H1 (cell line): ENCODE data around the gene DGKH. TPM values are rescaled to one million over a fixed set of nuclear protein-coding genes. Genes with fewer than 3 reads are reported as not detected.

Source experiments
- ATF2 ChIP-seq: IDR thresholded peaks from 2 replicates; pipeline ENCODE4 v1.6.1; 2012; ENCODE audit warnings: low read length, inconsistent platforms
- BACH1 ChIP-seq: IDR thresholded peaks from 2 replicates; pipeline ENCODE4 v1.6.1; 2012; ENCODE audit warnings: low read length, improper control_type of control experiment
- BCL11A ChIP-seq, 2 experiments: IDR thresholded peaks; one replicate each; pipeline ENCODE4 v1.6.1; 2011; ENCODE audit warnings: low read depth in 2 of 2, low read length in 2 of 2, mild to moderate bottlenecking in 2 of 2
- BRCA1 ChIP-seq: IDR thresholded peaks from 2 replicates; pipeline ENCODE4 v1.6.1; 2012; ENCODE audit warnings: low read depth, low read length, improper control_type of control experiment
- CHD1 ChIP-seq: IDR thresholded peaks from 2 replicates; pipeline ENCODE4 v1.6.1; 2012; ENCODE audit warnings: low read depth, low read length, improper control_type of control experiment
- CTCF ChIP-seq, 3 experiments: IDR thresholded peaks; 1 replicate in 2 of 3; 2 replicates in 1 of 3; pipeline versions ENCODE4 v1.5.1 to v1.6.1; 2011; ENCODE audit warnings: low read length in 3 of 3, mild to moderate bottlenecking in 3 of 3, inconsistent platforms in 2 of 3, low read depth in 1 of 3, moderate library complexity in 1 of 3; ENCODE audit not compliant: insufficient read depth in 1 of 3; ENCODE audit errors: control extremely low read depth in 1 of 3
- EP300 ChIP-seq, 2 experiments: IDR thresholded peaks; 1 replicate in 1 of 2; 2 replicates in 1 of 2; pipeline ENCODE4 v1.6.1; 2011 to 2012; ENCODE audit warnings: low read depth in 2 of 2, low read length in 2 of 2, mild to moderate bottlenecking in 2 of 2, borderline replicate concordance in 1 of 2, inconsistent platforms in 1 of 2, moderate library complexity in 1 of 2
- FOSL1 ChIP-seq: IDR thresholded peaks from 2 replicates; pipeline ENCODE4 v1.6.1; 2011; ENCODE audit warnings: mild to moderate bottlenecking, low read depth, low read length, moderate library complexity; ENCODE audit not compliant: insufficient read depth
- KDM4A ChIP-seq: IDR thresholded peaks from one replicate; pipeline ENCODE4 v1.7.1; 2012; ENCODE audit warnings: low read depth, mild to moderate bottlenecking, moderate library complexity, low read length, inconsistent platforms; ENCODE audit not compliant: severe bottlenecking
- NANOG ChIP-seq: IDR thresholded peaks from 2 replicates; pipeline ENCODE4 v1.6.1; 2011; ENCODE audit warnings: low read length, low read depth, mild to moderate bottlenecking, inconsistent platforms; ENCODE audit not compliant: insufficient read depth, poor library complexity, severe bottlenecking
- NRF1 ChIP-seq: IDR thresholded peaks from 2 replicates; pipeline ENCODE4 v1.6.1; 2011; ENCODE audit warnings: mild to moderate bottlenecking, low read depth, low read length, improper control_type of control experiment
- PHF8 ChIP-seq: fragments of 200-600 bp; sonication (generic); conservative IDR thresholded peaks from 2 replicates; pipeline ENCODE4 v1.7.1; 2012; ENCODE audit warnings: low read depth, mild to moderate bottlenecking, inconsistent platforms, low read length, moderate library complexity
- POLR2A ChIP-seq, 2 experiments: IDR thresholded peaks; 1 replicate in 1 of 2; 2 replicates in 1 of 2; pipeline ENCODE4 v1.6.1; 2011; ENCODE audit warnings: low read depth in 2 of 2, low read length in 2 of 2, mild to moderate bottlenecking in 2 of 2; ENCODE audit errors: control extremely low read depth in 1 of 2
- POLR2AphosphoS5 ChIP-seq: IDR thresholded peaks from 2 replicates; pipeline ENCODE4 v1.6.1; 2011; ENCODE audit warnings: low read depth, low read length
- SIN3A ChIP-seq, 2 experiments: IDR thresholded peaks in 1 of 2; conservative IDR thresholded peaks in 1 of 2; 2 replicates each; pipeline ENCODE4 v1.6.1; 2011 to 2012; ENCODE audit warnings: low read length in 2 of 2, improper control_type of control experiment in 1 of 2, low read depth in 1 of 2, mild to moderate bottlenecking in 1 of 2
- SIX5 ChIP-seq: IDR thresholded peaks from 2 replicates; pipeline ENCODE4 v1.6.1; 2011; ENCODE audit warnings: mild to moderate bottlenecking, low read depth, low read length
- SUZ12 ChIP-seq: fragments of 200-600 bp; sonication (generic); IDR thresholded peaks from 2 replicates; pipeline ENCODE4 v1.6.1; 2012; ENCODE audit warnings: mild to moderate bottlenecking, inconsistent platforms, low read length, moderate library complexity, mixed read lengths
- TEAD4 ChIP-seq: IDR thresholded peaks from 2 replicates; pipeline ENCODE4 v1.6.1; 2012; ENCODE audit warnings: low read depth, low read length, inconsistent platforms, mixed read lengths
- ZNF274 ChIP-seq: IDR thresholded peaks from 2 replicates; pipeline ENCODE4 v1.7.0; 2012; ENCODE audit warnings: low read length, borderline replicate concordance; ENCODE audit errors: extremely low read depth
- polyA plus RNA-seq, 7 experiments: library from polyadenylated mRNA; depleted of rRNA in 3 of 7; stranded (reverse) in 5 of 7; unstranded in 2 of 7; fragments of >200 nt in 5 of 7; fragments of 200-250 nt in 2 of 7; gene quantifications; 1 replicate in 5 of 7; 2 replicates in 1 of 7; 4 replicates in 1 of 7; pipeline versions ENCODE4 v1.2.1 to v1.2.3, GENCODE V29; 2011 to 2013; ENCODE audit warnings: missing spikeins in 2 of 7, mixed read lengths in 2 of 7
- total RNA-seq: library from RNA; stranded (reverse); fragmentation: NEBNext Ultra II Directional; extraction: Animal tissue kit (Norgen Biotek cat#: 25700); gene quantifications from 2 replicates; pipeline ENCODE4 v1.2.1, GENCODE V29; 2021

Gene DGKH
- total and polyA plus RNA-seq, 2 of the 8 experiments (the other 6 are each of a cell fraction or from before 2014, with no cell fraction given), result 2.1 to 7.9 TPM

DNA sequence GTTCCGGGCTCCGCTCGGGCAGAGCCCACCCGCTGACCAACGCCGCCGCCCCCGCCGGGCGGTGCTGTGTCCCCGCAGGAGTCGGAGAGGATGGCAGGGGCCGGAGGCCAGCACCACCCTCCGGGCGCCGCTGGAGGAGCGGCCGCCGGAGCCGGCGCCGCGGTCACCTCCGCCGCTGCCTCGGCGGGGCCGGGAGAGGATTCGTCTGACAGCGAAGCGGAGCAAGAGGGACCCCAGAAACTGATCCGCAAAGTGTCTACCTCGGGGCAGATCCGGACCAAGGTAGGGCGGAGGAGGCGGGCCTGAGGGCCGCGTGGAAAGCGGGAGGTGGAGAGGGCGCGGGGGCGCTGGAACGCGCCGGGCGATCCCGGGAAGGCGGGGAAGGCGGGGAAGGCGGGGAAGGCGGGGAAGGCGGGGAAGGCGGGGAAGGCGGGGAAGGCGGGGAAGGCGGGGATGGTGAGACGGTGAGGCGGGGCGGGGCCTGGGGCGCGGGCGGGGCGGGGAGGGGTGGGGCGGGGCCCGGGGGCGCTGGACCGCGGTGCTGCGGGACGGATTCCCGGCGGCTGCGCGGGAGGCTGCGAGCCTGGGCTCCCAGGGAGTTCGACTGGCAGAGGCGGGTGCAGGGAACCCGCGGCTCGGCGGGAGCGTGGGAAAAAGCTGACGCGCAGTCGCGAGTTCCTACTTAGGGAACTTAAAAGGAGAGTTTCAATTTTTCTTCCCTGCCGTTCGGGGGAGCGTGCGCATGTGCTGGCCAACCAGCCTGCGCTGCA is 421 bp downstream of the DGKH start (continued):
- TF ChIP-seq SIN3A (conservative IDR thresholded peaks at IDR 0.05 in 1 of 2, IDR thresholded peaks at IDR 0.05 in 1 of 2; ENCODE audit: low read depth in 1 of 2, low read length in 2 of 2), result peak in 1 of 2 experiments; percentile 7; a peak in 1 of 4 replicates
- TF ChIP-seq CHD1, result no peak
- no peak for TF ChIP-seq NANOG
- no peak for TF ChIP-seq ATF2
- no peak for TF ChIP-seq BRCA1
- TF ChIP-seq POLR2AphosphoS5, result no peak
- TF ChIP-seq POLR2A (IDR thresholded peaks at IDR 0.05; ENCODE audit: control extremely low read depth in 1 of 2, low read depth in 2 of 2, low read length in 2 of 2), result peak in 1 of 2 experiments; percentile 17; a peak in 1 of 3 replicates
- no peak for TF ChIP-seq BCL11A (IDR thresholded peaks at IDR 0.05; ENCODE audit: low read depth in 2 of 2, low read length in 2 of 2)
- 0 out of 2 replicates have a peak, but pooled peaks have one; percentile 10 for TF ChIP-seq PHF8
- TF ChIP-seq CTCF (IDR thresholded peaks at IDR 0.05; ENCODE audit: control extremely low read depth in 1 of 3, insufficient read depth in 1 of 3, low read depth in 1 of 3, low read length in 3 of 3), result peak in 1 of 3 experiments; percentile 25; a peak in 2 of 4 replicates
- no peak for TF ChIP-seq EP300 (IDR thresholded peaks at IDR 0.05; ENCODE audit: borderline replicate concordance in 1 of 2, low read depth in 2 of 2, low read length in 2 of 2)
- peak; percentile 55 for TF ChIP-seq KDM4A
- TF ChIP-seq SUZ12, result no peak
- TF ChIP-seq ZNF274, result no peak
- no peak for TF ChIP-seq SIX5
- peak; percentile 46; the same call in 1 of the 2 replicates for TF ChIP-seq BACH1
- TF ChIP-seq TEAD4, result no peak
- TF ChIP-seq NRF1, result peak; percentile 50
- TF ChIP-seq FOSL1, result no peak
